Right lung (tissue), 5 donors: Measurements from ENCODE around the gene RUNX2. TPM values are rescaled to one million over a fixed set of nuclear protein-coding genes. Genes with fewer than 3 reads are reported as not detected.

Source experiments
- DNase-seq, 2 donors: peaks; one replicate each; pipeline ENCODE4 v3.0.0-alpha.2; 2013
- polyA plus RNA-seq, 5 donors: library from polyadenylated mRNA; unstranded; fragments of 120-200 nt; gene quantifications; one replicate each; pipeline versions ENCODE4 v1.2.1 to v1.2.3, GENCODE V29; 2013; ENCODE audit warnings: inconsistent platforms in 1 of 5, low replicate concordance in 1 of 5; ENCODE audit not compliant: insufficient read length in 5 of 5, insufficient read depth in 1 of 5

Gene RUNX2
- polyA plus RNA-seq, 5 donors = 1.8 to 3.9 (median 3.3) TPM

- DNase-seq = no peak
Measured at GRCh38 chr6:45480752-45481415, 152.8 kb downstream of the RUNX2 start.

DNA sequence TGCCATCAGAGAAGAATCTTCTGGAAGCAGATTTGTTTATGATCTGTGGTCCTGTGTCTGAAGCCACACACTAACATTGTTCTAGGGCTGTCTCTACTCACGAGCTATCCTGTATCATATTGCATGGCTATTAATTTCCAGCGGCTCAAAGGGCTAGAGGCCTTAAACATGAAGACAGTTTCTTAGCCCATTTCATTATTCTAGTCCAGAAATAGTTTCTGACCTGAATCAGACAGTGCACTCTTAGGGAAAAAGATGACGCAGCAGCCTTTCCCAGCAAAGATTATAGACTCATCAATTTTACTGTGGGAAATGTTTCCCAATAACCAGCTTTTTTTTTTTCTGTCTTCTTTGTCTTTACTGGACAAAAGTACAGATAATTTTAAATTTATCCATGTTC is 154.9 kb downstream of the RUNX2 start:
- DNase-seq = no peak

DNA sequence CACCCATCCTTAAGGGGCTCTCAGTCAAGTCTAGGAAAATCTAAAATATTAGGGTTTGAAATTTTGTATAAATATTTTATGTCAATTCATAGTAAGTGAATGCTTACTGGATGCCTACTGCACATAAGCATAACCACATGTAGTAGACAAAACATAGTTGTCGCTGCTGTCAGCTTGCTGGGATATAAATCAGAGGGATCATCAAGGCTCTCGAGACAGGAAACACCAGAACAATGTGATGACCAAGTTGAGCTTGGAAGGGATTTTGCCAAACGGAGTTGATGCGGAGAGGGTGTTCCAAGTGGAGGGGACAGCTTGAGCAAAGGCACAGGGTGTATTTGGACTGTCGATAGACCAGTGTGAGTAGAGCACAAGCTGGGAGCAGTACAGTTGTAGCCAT is 155.4 kb downstream of the RUNX2 start:
- no peak for DNase-seq

DNA sequence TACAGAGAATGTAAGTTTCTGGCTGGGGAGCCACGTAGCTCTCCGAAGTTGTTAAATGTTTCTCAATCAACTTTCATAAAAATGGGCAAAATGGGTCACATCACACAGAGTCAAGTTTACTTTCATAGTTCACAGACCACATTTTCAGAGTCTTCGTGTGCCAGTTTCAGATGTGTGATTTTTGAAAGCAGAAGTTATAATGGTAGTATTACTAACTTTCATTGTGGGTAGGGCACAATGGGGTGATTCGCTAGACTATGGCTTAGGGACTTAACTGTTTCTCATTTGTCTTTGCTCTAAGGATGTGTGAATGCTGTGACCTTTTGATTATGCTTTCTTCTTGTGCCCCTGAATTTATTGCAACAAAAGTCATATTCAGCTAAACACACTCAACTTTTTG is 158.6 kb downstream of the RUNX2 start:
- no peak for DNase-seq

- DNase-seq = no peak
Measured at GRCh38 chr6:45487645-45488044, 159.5 kb downstream of the RUNX2 start.

DNA sequence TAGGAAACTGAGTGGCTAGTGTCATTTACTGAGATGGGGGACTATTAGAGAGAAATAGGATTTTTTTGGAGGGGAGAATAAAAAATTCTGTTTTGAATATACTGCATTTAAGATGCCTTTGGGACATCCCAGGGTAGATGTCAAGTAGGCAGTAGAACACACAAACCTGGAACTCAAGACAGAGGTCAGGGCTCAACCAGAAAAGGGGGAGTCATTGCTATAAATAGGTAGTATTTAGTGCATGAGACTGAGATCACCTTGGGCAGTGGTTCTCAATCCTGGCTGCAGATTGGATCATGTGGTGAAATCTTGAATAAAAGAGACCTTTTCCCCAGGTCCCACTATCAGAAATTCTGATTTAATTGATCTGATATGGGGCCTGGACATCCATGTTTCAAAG is 160.1 kb downstream of the RUNX2 start:
- DNase-seq = no peak

- DNase-seq = no peak
Measured at GRCh38 chr6:45488889-45489288, 160.8 kb downstream of the RUNX2 start.

- no peak for DNase-seq
Measured at GRCh38 chr6:45491048-45491735, 163.1 kb downstream of the RUNX2 start.

DNA sequence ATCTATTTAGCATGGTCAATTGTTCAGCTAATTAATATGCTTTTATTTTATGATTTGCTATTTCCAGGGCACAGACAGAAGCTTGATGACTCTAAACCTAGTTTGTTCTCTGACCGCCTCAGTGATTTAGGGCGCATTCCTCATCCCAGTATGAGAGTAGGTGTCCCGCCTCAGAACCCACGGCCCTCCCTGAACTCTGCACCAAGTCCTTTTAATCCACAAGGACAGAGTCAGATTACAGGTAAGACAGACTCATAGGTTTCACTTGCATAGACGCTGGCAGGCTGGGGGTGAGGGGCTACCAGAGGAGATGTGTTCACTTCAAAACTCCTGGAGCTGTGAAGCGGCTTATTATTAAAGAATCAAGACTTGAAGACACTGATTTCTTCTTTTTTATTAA is 163.7 kb downstream of the RUNX2 start:
- no peak for DNase-seq

- no peak for DNase-seq
Measured at GRCh38 chr6:45493761-45494160, 165.6 kb downstream of the RUNX2 start.

DNA sequence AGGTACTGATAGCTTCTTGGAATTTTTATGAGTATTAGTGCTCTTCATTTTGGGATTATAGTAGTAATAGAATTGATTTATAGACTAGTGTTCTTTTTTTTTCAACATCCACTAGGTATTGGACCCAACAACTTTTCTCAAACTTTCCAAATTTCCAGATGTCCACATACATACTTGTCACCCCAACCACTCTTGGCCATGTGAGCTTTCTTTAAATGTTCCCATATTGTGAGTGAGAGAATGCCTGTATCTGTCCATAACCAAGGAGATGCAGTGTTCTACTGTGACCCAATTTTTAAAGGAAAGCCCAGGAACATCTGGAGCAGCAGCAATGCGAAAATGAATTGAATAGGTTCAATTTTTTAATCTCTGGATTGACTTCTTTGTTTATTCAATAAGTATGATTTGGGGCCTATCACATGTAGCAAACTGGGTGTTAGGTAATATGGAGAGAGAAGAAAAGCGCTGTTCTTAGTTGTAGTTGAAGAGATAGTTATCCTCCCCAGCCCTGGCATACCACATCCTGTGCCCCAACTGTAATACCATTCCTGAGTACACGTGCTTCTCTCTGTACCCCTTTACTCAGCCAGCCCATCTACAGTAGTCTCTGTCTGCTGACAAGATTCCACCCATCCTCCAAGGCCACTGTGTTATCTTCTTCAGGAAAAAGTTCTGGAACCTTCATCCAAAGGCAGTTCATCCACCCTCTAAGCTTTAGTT is 166.4 kb downstream of the RUNX2 start:
- no peak for DNase-seq

DNA sequence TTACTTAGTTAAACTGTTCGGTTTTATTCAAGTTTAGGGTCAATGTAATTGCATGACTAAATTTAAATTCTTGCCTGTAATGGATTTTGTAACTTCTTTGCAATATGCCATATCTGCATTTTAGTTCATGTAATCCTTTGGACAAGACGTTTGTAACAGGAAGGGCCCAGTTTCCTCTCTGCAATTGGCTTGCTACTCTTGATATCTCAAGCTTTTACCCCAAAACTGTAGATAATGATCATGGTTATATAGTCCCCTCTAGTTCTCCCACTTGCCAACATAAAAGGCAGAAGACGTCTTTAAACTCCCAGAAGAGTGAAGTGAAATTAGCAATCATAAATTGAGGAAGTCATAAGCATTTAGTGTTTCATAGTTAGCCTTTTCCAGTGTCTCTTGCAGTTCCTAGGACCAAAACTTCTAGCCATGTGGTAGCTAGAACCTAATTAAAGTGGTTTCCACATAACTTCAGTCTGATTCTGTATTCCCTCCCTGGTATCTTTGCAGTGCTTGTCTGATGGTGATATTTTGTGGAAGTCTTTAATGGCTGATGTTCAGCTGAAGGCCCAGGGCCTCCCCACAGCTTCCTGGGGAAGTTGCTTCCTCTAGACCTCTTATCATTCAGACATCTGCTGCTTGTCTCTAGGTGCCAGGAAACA is 167.4 kb downstream of the RUNX2 start:
- DNase-seq = no peak

- no peak for DNase-seq
Measured at GRCh38 chr6:45496085-45496433, 167.9 kb downstream of the RUNX2 start.

- DNase-seq = peak; percentile 45 to 46
Measured at GRCh38 chr6:45498591-45498990, 170.5 kb downstream of the RUNX2 start.

DNA sequence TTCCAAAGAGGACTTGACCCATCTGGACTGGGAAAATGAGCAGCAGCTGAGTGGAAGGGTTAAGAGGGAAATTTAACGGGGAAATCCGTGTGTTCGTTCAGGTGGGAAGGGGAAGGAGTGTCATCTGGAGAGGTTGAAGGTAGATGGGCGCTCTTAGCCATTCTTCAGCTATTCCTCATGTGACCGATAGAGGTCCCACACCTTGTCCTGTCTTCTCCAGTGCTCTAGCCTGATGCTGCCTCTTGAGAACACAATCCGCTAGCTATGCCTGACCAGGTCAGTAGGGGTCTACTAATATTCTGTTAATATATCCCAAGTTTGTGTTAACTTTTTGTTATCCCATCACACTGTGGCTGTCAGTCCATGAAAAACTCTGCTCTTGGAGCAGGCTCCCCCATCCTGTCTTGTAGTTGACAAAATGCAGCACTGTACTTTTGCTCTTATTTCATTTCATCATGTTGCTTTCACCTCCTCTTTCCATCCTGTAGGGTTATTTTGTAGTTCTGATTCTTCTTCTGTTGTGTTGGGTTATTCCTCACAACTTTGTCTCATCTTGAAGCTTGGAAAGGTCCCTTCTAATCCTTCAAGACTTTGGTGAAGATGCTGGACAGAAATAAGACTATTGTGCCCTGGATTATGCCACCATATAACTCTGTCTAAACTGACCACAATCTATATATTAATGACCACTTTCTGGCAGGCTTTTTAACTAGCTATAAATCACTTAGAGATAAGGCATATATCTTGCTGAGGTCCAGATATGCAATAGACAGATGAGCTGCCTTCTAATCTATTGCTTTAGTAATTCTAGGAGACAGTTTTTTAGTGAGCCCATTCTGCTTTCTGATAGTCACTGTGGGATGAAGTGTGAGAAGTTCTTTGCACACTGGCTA is 173.0 kb downstream of the RUNX2 start:
- DNase-seq = no peak

- no peak for DNase-seq
Measured at GRCh38 chr6:45502456-45502855, 174.3 kb downstream of the RUNX2 start.

DNA sequence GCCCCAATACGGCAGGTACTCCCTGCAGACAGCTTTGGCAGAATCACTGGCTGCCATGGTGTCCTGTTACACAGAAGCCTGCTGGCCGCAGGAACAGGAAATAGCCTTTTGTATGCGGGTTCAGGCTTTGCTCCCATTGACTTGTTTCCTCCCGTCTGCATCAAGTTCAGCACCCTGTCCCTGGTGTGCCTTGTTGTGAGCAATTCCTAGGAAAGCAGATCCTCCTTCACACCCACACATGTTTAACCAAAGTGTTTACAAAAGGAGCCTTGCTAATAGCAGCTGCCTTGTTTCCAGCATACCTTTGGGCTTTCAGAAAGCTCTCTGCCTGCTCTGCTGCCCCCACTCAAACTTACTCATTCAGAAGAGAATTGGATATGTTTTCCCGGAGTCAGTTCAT is 176.8 kb downstream of the RUNX2 start:
- DNase-seq = no peak

GRCh38 chr6:45505470-45505869 is 177.3 kb downstream of the RUNX2 start:
- no peak for DNase-seq

GRCh38 chr6:45507186-45507585 is 179.1 kb downstream of the RUNX2 start:
- no peak for DNase-seq

- no peak for DNase-seq
Measured at GRCh38 chr6:45509426-45509825, 181.3 kb downstream of the RUNX2 start.

DNA sequence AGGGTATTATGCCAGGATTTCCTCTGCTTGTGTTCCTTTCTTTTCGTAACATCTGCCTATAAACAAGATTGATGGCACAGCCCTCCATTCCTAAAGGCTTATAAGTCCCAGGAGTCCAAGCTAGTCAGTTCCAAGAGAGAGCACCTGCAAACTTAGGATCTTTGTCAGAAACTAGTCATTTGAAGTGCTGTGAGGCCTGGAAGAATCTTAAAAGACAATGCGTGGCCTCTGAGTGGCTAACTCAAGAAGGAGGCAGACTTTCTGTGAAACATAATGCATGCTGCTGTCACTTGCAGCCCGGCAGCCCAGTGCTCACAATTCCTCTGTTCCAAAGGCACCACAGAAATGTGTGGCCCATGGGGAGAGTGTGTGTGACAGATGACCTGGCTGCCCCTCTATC is 184.6 kb downstream of the RUNX2 start:
- no peak for DNase-seq

DNA sequence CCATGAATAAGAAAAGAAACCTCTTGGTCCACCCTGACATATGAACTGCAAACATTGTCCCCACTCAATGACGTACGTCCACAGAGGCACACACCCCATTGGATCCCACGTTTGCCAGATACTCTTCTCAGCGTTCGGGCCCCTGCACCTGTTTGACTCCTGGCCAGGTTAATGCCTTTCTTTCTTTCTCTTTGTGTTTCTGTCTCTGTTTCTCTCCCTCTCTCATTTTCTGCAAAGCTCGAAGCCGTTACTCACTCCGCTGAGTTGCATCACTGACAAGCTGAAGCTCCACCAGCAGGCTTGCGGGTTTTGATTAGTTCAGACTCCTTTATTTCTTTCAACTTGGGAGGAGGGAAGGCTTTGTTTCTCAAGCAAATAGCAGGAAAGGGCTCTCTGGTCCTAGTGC is 185.1 kb downstream of the RUNX2 start:
- no peak for DNase-seq
